Stimulated activated CD8-positive, alpha-beta memory T cell treated with anti-CD3 and anti-CD28 coated beads, Interleukin-4, amount 100 ng/mL, for 48 hours (primary cell): Measurements from ENCODE around the gene BCOR.

ENCODE experiments used
- DNase-seq: peaks from one replicate; pipeline ENCODE4 v3.0.0-alpha.2; 2020

The BCOR gene

DNA sequence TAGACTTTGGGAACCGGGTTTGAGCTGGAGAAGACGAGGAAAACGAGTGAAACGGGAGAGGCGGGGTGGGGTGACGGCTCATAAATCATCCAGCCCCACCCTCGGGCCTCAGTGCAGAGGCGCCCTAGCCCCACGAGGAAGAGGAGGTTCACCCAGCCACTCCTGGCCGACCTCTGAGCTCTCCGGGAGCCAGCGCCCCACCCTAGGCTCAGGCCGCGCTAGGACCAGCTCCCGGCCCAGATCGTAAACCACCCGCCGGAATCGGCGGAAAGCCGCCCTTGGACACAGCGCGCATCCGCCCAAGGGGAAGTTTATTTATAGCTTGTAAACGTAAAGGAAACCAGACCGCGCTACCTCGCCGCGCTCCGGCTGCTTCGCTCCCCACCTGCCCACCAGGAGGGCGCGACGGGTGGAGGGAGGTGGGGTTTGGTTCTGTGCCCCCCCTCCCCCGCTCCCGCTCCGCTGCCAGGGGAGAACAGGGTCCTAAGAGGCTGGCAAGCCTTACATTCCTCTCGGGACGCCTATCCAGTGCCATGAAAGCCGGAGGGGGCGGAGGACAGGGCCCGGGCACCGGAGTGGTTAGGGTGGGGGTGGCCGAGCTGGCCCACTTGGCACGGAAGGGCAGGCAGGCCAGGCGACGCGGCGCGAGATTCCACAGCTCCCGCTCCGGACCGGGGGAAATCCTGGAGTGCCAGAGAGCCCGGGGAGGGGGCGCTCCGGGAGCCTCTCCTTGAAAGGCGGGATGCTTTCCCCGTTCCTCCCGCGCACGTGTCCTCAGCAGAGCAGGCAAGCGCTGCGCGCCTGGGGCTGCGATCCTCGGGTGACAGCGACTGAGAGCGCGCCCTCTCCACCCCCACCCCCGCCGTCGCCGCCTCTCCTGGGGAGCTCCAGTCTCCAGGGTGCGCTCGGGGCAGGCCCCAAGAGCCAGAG is 84.2 kb downstream of the BCOR start:
- peak; percentile 44 for DNase-seq

- DNase-seq = peak; percentile 43
These were observed 84.9 kb downstream of the BCOR start for GRCh38 chrX:40012868-40013265.

GRCh38 chrX:40012039-40012867 is 85.5 kb downstream of the BCOR start:
- no peak for DNase-seq

DNA sequence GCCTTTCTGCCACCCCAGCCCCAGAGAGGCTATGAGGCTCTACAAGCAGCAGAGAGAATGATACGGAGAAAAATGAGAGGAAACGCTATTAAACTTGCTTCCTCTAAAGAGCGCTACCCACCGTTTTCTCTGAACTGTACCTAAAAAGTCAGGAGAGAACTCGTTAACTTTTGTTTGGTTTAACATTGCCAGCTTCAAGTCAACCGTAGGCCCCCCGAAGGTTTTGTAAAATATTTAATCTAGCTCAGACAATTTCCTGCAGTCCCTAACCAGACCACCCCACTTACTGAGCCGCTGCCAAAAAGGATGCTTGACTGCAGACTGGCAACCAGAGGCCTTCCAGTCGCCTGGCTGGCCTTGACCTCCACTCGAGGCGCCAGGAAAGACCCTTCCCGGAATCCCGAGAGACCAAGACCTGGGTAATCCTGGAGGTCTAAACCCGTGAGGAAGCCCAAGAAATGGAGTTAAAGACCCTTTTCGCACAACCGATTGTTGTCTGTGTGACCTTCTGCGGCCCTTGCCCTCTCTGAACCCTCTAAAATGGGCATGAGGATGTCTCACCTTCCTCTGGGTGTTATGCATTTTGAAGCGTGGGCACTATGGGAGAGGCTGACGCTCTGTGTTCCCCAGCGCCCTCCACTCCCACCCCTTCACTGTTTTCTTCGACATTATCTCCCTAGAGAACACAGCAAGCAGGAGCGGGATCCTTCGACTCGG is 86.3 kb downstream of the BCOR start:
- no peak for DNase-seq

DNA sequence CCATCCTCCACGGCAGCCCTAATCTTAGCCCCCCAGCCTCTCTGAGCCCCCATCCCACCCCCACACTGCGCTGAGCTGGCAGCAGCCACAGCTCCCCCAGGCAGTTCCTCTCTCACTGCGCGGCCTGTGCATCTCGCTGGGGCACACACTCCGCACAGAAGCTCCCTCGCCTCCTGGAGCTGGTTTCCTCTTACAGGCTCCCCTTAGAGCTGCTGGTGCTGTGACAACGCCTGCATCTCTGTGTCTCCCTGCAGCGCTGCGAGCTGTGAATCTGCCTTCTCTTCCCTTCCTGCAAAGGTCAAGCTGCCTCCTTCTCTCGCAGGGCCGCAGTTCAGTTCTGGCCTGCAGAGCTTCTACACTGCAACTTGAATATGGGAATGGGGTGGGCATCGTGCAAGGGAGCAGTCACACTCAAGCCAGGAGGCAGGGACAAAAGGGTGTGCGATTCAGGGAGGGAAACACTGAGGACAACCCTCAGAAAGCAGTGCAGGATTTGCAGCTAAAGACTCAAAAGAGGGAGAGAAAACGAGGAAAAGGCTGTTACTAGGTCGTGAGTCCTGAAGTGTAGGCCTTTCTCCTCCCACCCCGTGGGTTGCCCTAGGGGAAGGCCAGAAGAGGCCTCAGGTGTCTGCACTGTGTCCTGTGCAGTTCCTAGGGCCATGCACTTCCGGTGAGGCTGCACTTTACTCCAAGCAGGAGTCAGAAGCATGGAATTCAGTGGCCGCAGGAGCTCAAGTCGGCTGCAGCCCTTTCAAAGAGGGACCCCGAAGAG is 87.0 kb downstream of the BCOR start:
- no peak for DNase-seq

- DNase-seq = no peak
These were observed 87.9 kb downstream of the BCOR start for GRCh38 chrX:40009890-40010289.

DNA sequence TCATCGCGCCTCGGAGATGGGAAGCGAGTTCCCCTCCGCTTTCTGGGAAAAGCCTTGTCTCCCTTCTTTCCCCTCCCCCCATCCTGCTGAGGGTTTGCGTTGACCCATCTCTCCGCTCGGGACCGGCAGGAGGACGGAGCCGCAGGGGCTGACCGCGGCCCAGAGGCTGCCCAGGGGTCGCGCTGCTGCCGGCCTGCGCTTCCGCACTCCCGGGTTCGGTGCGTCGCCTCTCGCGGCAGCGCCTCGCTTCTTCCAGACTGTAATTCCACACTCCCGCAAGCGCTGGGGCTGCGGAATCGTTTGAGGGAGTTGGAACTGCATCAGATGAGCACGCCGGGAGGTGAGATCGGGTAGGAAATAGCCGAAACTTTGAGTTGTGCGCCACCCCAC is 88.3 kb downstream of the BCOR start:
- no peak for DNase-seq

GRCh38 chrX:40008791-40009461 is 88.8 kb downstream of the BCOR start:
- peak; percentile 46 for DNase-seq

DNA sequence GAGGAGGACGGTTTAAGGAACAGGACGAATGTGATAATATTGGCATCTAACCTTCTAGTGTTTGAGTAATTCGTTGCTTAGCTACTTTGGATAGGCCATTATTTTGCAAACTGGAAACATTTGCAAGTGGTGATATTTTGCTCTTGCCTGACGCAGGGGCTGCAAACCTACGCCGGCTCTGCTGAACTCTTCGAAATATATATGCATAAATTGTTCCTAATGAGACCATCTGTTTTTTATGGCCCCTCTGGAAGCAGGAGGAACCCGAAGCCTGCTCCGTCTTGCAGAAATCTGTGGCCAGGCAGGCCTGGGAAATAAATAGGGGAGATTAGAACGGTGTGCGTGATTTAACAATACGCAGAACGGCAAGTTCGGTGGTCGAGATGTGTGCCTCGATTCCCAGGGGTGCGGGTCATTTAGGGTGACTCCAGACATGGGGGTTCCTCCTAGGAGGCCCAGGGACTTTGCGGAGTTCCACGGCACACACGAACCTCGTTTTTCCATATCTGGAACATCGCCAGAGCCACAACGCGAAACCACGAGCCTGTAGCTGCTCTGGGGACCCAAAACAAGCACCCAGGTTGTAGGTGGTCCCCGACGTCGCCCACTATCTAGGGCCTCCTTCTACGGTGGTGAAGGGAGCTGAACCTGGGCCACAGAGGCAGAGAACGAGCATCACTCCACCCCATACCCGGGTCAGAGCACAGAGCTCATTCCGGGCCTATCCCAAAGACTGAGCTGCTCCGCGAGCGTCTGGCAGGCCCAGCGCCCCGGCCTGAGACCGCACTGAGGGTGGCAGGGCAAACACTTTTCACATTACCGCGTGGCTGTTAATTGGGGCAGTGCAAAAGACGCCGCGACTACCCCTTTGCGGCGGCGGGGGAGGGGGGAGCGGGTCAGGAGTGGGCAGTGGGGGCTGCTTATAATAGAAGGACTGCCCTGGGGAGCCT is 89.7 kb downstream of the BCOR start:
- no peak for DNase-seq

GRCh38 chrX:40007131-40007755 is 90.5 kb downstream of the BCOR start:
- DNase-seq = no peak

DNA sequence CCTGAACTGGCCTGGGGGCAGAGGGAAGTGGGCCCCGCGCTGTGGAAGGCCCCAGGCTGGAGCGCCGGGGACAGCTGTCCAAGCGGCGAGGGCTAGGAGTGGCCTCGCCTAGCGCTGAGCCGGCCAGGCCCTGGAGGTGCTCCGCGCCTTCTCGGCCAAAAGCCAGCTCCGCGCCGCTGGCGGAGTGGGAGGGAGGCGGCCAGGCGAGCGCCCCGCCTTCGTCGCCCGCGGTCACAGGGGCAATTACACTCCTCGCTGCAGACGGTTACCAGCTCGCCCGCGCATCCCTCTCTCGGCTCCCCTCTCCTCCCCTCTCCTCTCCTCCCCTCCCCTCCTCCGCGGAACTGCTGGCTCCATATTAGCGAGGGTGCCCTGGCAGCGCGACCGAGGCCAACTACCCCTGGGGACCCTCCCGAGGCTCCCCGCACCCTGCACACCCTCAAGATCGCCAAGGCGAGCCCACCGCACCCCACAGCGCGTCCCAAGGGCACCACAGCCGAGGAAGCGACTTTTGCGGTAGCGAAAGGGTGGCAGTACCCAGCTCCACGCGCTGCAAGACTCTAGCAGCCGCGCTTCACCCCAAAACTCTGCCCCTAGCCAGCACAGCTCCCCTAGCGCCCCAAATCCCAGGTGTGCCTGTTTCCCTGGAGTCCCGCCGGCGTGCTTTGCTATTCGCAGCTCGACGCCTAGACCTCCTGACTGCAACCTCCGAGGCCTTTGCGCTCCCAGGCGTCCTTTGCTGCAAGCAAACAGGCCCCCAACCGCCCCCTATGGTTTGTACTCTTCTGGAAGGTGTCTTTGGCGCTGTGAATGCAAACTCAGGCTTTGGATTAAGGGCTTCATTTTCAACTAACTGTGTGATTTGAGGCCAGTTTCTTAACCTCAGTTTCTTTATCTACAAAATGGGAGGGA is 91.4 kb downstream of the BCOR start:
- peak; percentile 52 for DNase-seq

GRCh38 chrX:40005292-40006011 is 92.3 kb downstream of the BCOR start:
- no peak for DNase-seq

- DNase-seq = no peak
These were observed 92.9 kb downstream of the BCOR start for GRCh38 chrX:40004921-40005291.

DNA sequence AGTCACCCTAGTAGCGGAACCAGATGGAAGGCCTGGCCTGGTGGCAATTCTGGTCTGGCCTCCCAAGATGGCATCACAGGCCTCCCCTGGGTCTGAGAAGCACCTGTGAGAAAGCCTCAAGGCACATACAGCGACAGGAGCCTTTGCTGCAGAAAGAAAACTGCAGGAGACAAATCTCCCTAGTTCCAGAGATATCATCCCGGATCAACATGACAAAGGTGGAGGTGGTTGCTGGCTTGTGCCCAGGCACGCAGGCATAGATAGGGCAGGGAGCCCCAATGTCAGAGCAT is 93.6 kb downstream of the BCOR start:
- no peak for DNase-seq

GRCh38 chrX:40003428-40004245 is 94.1 kb downstream of the BCOR start:
- no peak for DNase-seq

GRCh38 chrX:40003071-40003427 is 94.7 kb downstream of the BCOR start:
- DNase-seq = no peak
